ENCODE measurements around the gene CTSL.
"Not testable (repeated sequence)": the region's sequence is repeated elsewhere in the genome, so short reads cannot be mapped to it uniquely, and the experiment has no call there.

Gene CTSL

GRCh38 chr9:87741891-87742290, 16.0 kb downstream of the CTSL start:
- no peak for DNase-seq (ENCODE audit: low read depth)
- H3K4me3 ChIP-seq (ENCODE audit: low read depth, low read length), result no peak overlapping the region
- TF ChIP-seq CTCF (IDR thresholded peaks at IDR 0.05; ENCODE audit: low read depth, low read length, missing control alignments), result no peak

- TF ChIP-seq CTCF (IDR thresholded peaks at IDR 0.05; ENCODE audit: low read depth, low read length, missing control alignments), result no peak
- no peak for DNase-seq (ENCODE audit: low read depth)
- H3K4me3 ChIP-seq (ENCODE audit: low read depth, low read length), result no peak overlapping the region
These were observed 17.0 kb downstream of the CTSL start for GRCh38 chr9:87742813-87743428.

GRCh38 chr9:87744247-87744646, 18.3 kb downstream of the CTSL start:
- H3K4me3 ChIP-seq (ENCODE audit: low read depth, low read length), result not testable (repeated sequence)

GRCh38 chr9:87746186-87746585, 20.3 kb downstream of the CTSL start:
- TF ChIP-seq CTCF (IDR thresholded peaks at IDR 0.05; ENCODE audit: low read depth, low read length, missing control alignments), result no peak
- H3K4me3 ChIP-seq (ENCODE audit: low read depth, low read length), result no peak overlapping the region
- no peak for DNase-seq (ENCODE audit: low read depth)

More at GRCh38 chr9:87744247-87744646, 18.3 kb downstream of the CTSL start:
- not testable (repeated sequence) for DNase-seq (ENCODE audit: low read depth)

GRCh38 chr9:87748881-87749280, 23.0 kb downstream of the CTSL start:
- no peak for DNase-seq (ENCODE audit: low read depth)
- H3K4me3 ChIP-seq (ENCODE audit: low read depth, low read length), result no peak overlapping the region
- TF ChIP-seq CTCF (IDR thresholded peaks at IDR 0.05; ENCODE audit: low read depth, low read length, missing control alignments), result no peak

DNA sequence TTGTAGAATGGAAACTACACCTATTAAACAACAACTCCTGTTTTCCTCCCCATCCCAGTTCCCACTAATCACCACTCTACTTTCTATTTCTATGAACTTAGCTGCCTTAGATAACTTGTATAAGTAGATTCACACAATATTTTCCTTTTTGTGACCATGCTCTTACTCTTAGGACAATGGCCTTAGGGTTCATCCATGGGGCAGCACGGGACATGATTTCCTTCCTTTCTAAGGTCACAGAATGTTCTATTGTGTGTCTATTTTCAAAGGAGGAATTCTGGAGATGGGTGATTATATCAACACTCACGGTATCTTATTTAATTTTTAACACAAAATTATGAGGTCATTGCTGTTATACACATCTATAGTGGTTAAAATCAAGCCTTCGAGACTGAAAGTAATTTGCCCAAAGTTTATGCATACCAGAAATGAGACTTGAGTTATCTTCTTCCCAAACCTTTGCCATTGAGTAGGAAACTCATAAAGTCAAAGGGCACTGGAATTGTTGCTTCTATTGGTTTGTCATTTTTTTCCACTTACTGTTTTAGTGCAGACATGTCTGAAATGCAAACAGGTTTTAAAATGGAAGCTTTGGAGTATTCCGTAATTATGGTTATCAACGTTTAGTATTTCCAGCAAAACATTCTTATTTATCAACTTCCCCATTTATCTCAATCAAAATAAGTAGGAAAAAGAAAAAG, 23.6 kb downstream of the CTSL start:
- no peak for TF ChIP-seq CTCF (IDR thresholded peaks at IDR 0.05; ENCODE audit: low read depth, low read length, missing control alignments)
- DNase-seq (ENCODE audit: low read depth), result no peak
- no peak overlapping the region for H3K4me3 ChIP-seq (ENCODE audit: low read depth, low read length)

DNA sequence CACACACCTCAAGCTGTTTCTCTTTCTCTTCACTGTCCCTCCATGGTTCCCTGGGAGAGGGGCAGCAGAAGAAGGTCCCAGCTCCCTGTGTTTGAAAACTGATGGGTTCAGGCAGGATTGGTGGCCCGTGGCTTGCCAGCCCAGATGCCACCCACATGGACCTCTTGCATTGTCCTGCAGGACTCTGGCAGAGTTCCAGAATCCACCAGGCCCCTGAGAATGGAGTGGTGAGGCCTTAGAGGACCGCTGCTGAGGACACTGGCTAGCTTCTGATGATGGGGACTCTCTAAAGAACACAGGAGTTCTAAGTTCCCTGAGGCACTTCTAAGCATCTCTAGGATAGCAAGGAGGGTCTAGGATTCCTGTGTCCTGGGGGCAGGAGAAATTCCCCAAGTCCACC, 24.8 kb downstream of the CTSL start:
- TF ChIP-seq CTCF (IDR thresholded peaks at IDR 0.05; ENCODE audit: low read depth, low read length, missing control alignments), result no peak
- H3K4me3 ChIP-seq (ENCODE audit: low read depth, low read length), result no peak overlapping the region
- no peak for DNase-seq (ENCODE audit: low read depth)

All from GM12864 (cell line).